Bronchial epithelial cell (primary cell): ENCODE measurements around the gene WHRN. TPM values are rescaled to one million over a fixed set of nuclear protein-coding genes. Genes with fewer than 3 reads are reported as not detected.
A peak's percentile ranks its signal among the peaks of the same experiment; 100 is the strongest.

Experiments used
- DNase-seq: peaks from one replicate; pipeline ENCODE4 v3.0.0-alpha.2; 2010; ENCODE audit warnings: low read depth
- FAIRE-seq: peaks from 2 replicates; lab custom pipeline; 2011; peaks lifted over from hg19 to GRCh38; lab: Jason Lieb, UNC
- H3K27me3 ChIP-seq: 2 replicates; pipeline ENCODE4 v1.5.1; 2011; ENCODE audit warnings: low read length; ENCODE audit not compliant: control insufficient read depth, insufficient read depth
- H3K36me3 ChIP-seq: 2 replicates; pipeline ENCODE4 v1.5.1; 2011; ENCODE audit warnings: low read length; ENCODE audit not compliant: control insufficient read depth, insufficient read depth
- H3K4me3 ChIP-seq: 2 replicates; pipeline ENCODE4 v1.5.1; 2011; ENCODE audit warnings: mild to moderate bottlenecking, low read depth, low read length, control low read depth
- CTCF ChIP-seq: IDR thresholded peaks from 2 replicates; pipeline ENCODE4 v1.5.1; 2011; ENCODE audit warnings: mild to moderate bottlenecking, moderate library complexity, low read length, control low read depth, inconsistent platforms; ENCODE audit not compliant: insufficient read depth, severe bottlenecking
- total RNA-seq: library from RNA; depleted of rRNA; stranded (reverse); fragments of >200 nt; gene quantifications from 2 replicates; pipeline ENCODE4 v1.2.1, GENCODE V29; 2014

Gene WHRN
- total RNA-seq, 1 donor from 2014 or later = 0.53 TPM

GRCh38 chr9:114461468-114461867 is 43.8 kb downstream of the WHRN start:
- peaks cover 3% of the 10 kb centered on the region for H3K27me3 ChIP-seq
- DNase-seq = no peak
- H3K4me3 ChIP-seq = no peak overlapping the region
- TF ChIP-seq CTCF = no peak
- H3K36me3 ChIP-seq = no peaks in the 10 kb centered on the region
- FAIRE-seq = no peak

GRCh38 chr9:114460513-114461199 is 44.6 kb downstream of the WHRN start:
- DNase-seq (no peak), FAIRE-seq (no peak)
- Histone ChIP-seq H3K36me3 (no peaks in the 10 kb centered on the region), H3K4me3 (no peak overlapping the region), H3K27me3 (peaks cover 3% of the 10 kb centered on the region)
- no peak for TF ChIP-seq CTCF

- FAIRE-seq (no peak), DNase-seq (no peak)
- no peak for TF ChIP-seq CTCF
- H3K27me3 ChIP-seq = peaks cover 3% of the 10 kb centered on the region
- H3K36me3 ChIP-seq = no peaks in the 10 kb centered on the region
- no peak overlapping the region for H3K4me3 ChIP-seq
Measured at GRCh38 chr9:114459464-114459863, 45.8 kb downstream of the WHRN start.

GRCh38 chr9:114456929-114457328 is 48.3 kb downstream of the WHRN start:
- TF ChIP-seq CTCF = no peak
- Histone ChIP-seq H3K36me3 (no peaks in the 10 kb centered on the region), H3K4me3 (no peak overlapping the region), H3K27me3 (peaks cover 3% of the 10 kb centered on the region)
- FAIRE-seq (no peak), DNase-seq (peak; percentile 43)

GRCh38 chr9:114454652-114455051 is 50.6 kb downstream of the WHRN start:
- no peak for FAIRE-seq
- TF ChIP-seq CTCF = no peak
- no peak overlapping the region for H3K4me3 ChIP-seq

More at GRCh38 chr9:114454652-114455051, 50.6 kb downstream of the WHRN start:
- DNase-seq = no peak
- Histone ChIP-seq H3K36me3 (no peaks in the 10 kb centered on the region), H3K27me3 (peaks cover 3% of the 10 kb centered on the region)
